IgD-negative memory B cell (primary cell): ENCODE measurements around the gene ZNF569. TPM values are rescaled to one million over a fixed set of nuclear protein-coding genes. Genes with fewer than 3 reads are reported as not detected.
"Not testable (repeated sequence)": the region's sequence is repeated elsewhere in the genome, so short reads cannot be mapped to it uniquely, and the experiment has no call there.

Source experiments
- H3K27ac Mint-ChIP-seq, 3 donors: one replicate each; pipeline ENCODE4 v1.8.0; 2020 to 2022; ENCODE audit warnings: mild to moderate bottlenecking in 3 of 3, mixed read lengths in 3 of 3, moderate library complexity in 1 of 3
- H3K27me3 Mint-ChIP-seq: one replicate; pipeline ENCODE4 v1.8.0; 2021; ENCODE audit warnings: mixed read lengths
- H3K36me3 Mint-ChIP-seq: one replicate; pipeline ENCODE4 v1.8.0; 2020; ENCODE audit warnings: mild to moderate bottlenecking, mixed read lengths
- H3K4me1 Mint-ChIP-seq, 3 donors: one replicate each; pipeline ENCODE4 v1.8.0; 2020 to 2022; ENCODE audit warnings: mixed read lengths in 3 of 3, mild to moderate bottlenecking in 1 of 3
- H3K4me3 Mint-ChIP-seq, 4 donors: one replicate each; pipeline ENCODE4 v1.8.0; 2020 to 2022; ENCODE audit warnings: mild to moderate bottlenecking in 4 of 4, mixed read lengths in 4 of 4, moderate library complexity in 3 of 4
- H3K9me3 Mint-ChIP-seq, 3 donors: one replicate each; pipeline ENCODE4 v1.8.0; 2020 to 2021; ENCODE audit warnings: mixed read lengths in 3 of 3, mild to moderate bottlenecking in 1 of 3
- polyA plus RNA-seq: library from polyadenylated mRNA; unstranded; fragments of 300-500 nt; fragmentation: Illumina TruSeq; gene quantifications from one replicate; pipeline ENCODE4 v1.2.3, GENCODE V29; 2021

ZNF569 gene
- polyA plus RNA-seq, 1 donor from 2014 or later = 4.5 TPM

GRCh38 chr19:37466277-37466797 is 907 bp downstream of the ZNF569 start:
- H3K36me3 Mint-ChIP-seq = peaks cover 13% of the 10 kb centered on the region

GRCh38 chr19:37452500-37453245 is 14.6 kb downstream of the ZNF569 start:
- H3K27me3 Mint-ChIP-seq = no peaks in the 10 kb centered on the region
- H3K4me3 Mint-ChIP-seq = no peak overlapping the region
- H3K36me3 Mint-ChIP-seq = peaks cover 23% of the 10 kb centered on the region
- H3K9me3 Mint-ChIP-seq = peaks cover 9 to 61% (median 55%) of the 10 kb centered on the region in 3 donors
- H3K4me1 Mint-ChIP-seq = peaks cover 0 to 3% (median 0%) of the 10 kb centered on the region in 3 donors
- H3K27ac Mint-ChIP-seq = no peak overlapping the region

More at GRCh38 chr19:37466277-37466797, 907 bp downstream of the ZNF569 start:
- peak overlapping the region; percentile 94 to 97 (median 96) for H3K4me3 Mint-ChIP-seq
- no peaks in the 10 kb centered on the region for H3K27me3 Mint-ChIP-seq
- H3K4me1 Mint-ChIP-seq = peaks cover 23 to 31% (median 23%) of the 10 kb centered on the region in 3 donors
- H3K9me3 Mint-ChIP-seq = peaks cover 3 to 11% (median 10%) of the 10 kb centered on the region in 3 donors
- peak overlapping the region; percentile 87 to 99 (median 93) for H3K27ac Mint-ChIP-seq

GRCh38 chr19:37413313-37414084 is 53.7 kb downstream of the ZNF569 start:
- Mint-ChIP-seq H3K9me3 (peaks cover 14 to 42% (median 30%) of the 10 kb centered on the region in 3 donors), H3K27ac (no peak overlapping the region), H3K36me3 (peaks cover 12% of the 10 kb centered on the region), H3K4me1 (no peaks in the 10 kb centered on the region), H3K4me3 (no peak overlapping the region), H3K27me3 (no peaks in the 10 kb centered on the region)

GRCh38 chr19:37412700-37413099 is 54.5 kb downstream of the ZNF569 start:
- H3K4me3 Mint-ChIP-seq = no peak overlapping the region
- H3K27ac Mint-ChIP-seq = no peak overlapping the region
- peaks cover 7% of the 10 kb centered on the region for H3K36me3 Mint-ChIP-seq
- peaks cover 9 to 41% (median 30%) of the 10 kb centered on the region in 3 donors for H3K9me3 Mint-ChIP-seq
- H3K4me1 Mint-ChIP-seq = no peaks in the 10 kb centered on the region
- no peaks in the 10 kb centered on the region for H3K27me3 Mint-ChIP-seq

- H3K27ac Mint-ChIP-seq, H3K27me3 Mint-ChIP-seq, H3K4me3 Mint-ChIP-seq, H3K4me1 Mint-ChIP-seq, H3K36me3 Mint-ChIP-seq: not testable (repeated sequence)
- peaks cover 14 to 32% (median 25%) of the 10 kb centered on the region in 3 donors for H3K9me3 Mint-ChIP-seq
Measured at GRCh38 chr19:37406140-37406846, 61.0 kb downstream of the ZNF569 start.

- peaks cover 6% of the 10 kb centered on the region for H3K36me3 Mint-ChIP-seq
- no peak overlapping the region for H3K4me3 Mint-ChIP-seq
- no peaks in the 10 kb centered on the region for H3K27me3 Mint-ChIP-seq
- no peak overlapping the region for H3K27ac Mint-ChIP-seq
- peaks cover 19 to 40% (median 25%) of the 10 kb centered on the region in 3 donors for H3K9me3 Mint-ChIP-seq
- H3K4me1 Mint-ChIP-seq = no peaks in the 10 kb centered on the region
Measured at GRCh38 chr19:37403403-37403802, 63.8 kb downstream of the ZNF569 start.

- H3K27me3 Mint-ChIP-seq = no peaks in the 10 kb centered on the region
- H3K36me3 Mint-ChIP-seq = peaks cover 6% of the 10 kb centered on the region
- H3K4me3 Mint-ChIP-seq = no peak overlapping the region
- H3K4me1 Mint-ChIP-seq = no peaks in the 10 kb centered on the region
- H3K27ac Mint-ChIP-seq = no peak overlapping the region
- peaks cover 19 to 39% (median 27%) of the 10 kb centered on the region in 3 donors for H3K9me3 Mint-ChIP-seq
Measured at GRCh38 chr19:37401078-37401477, 66.2 kb downstream of the ZNF569 start.

DNA sequence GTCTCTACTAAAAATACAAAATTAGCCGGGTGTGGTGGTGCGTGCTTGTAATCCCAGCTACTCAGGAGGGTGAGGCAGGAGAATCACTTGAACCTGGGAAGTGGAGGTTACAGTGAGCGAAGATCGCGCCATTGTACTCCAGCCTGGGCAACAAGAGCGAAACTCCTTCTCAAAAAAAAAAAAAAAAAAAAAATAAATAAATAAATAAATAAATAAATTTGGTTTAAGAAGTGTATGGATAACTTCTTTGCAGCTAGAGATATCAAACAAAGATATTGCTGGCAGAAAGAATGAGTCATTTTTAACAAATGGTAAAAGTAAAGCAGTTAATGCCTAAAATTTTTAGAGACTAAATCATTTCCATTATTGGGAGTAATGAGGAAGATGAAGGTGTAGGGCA is 75.8 kb downstream of the ZNF569 start:
- H3K9me3 Mint-ChIP-seq = peaks cover 14 to 54% (median 38%) of the 10 kb centered on the region in 3 donors
- H3K27me3 Mint-ChIP-seq, H3K27ac Mint-ChIP-seq, H3K4me3 Mint-ChIP-seq, H3K4me1 Mint-ChIP-seq: not testable (repeated sequence)
- peaks cover 23% of the 10 kb centered on the region for H3K36me3 Mint-ChIP-seq

GRCh38 chr19:37389234-37389633 is 78.0 kb downstream of the ZNF569 start:
- no peak overlapping the region for H3K27ac Mint-ChIP-seq
- H3K27me3 Mint-ChIP-seq = no peaks in the 10 kb centered on the region
- peaks cover 36% of the 10 kb centered on the region for H3K36me3 Mint-ChIP-seq
- no peaks in the 10 kb centered on the region for H3K4me1 Mint-ChIP-seq
- H3K9me3 Mint-ChIP-seq = peaks cover 16 to 58% (median 46%) of the 10 kb centered on the region in 3 donors
- peak overlapping the region in 2 of 4 donors; percentile 6 to 8 for H3K4me3 Mint-ChIP-seq

- H3K4me1 Mint-ChIP-seq = peaks cover 11 to 17% (median 14%) of the 10 kb centered on the region in 3 donors
- peak within 1 kb of the TSS; percentile 91 to 100 (median 99) for H3K4me3 Mint-ChIP-seq
- peak within 1 kb of the TSS; percentile 86 to 100 (median 89) for H3K27ac Mint-ChIP-seq
- no peaks in the 10 kb centered on the region for H3K27me3 Mint-ChIP-seq
- peaks cover 0 to 13% (median 4%) of the 10 kb centered on the region in 3 donors for H3K9me3 Mint-ChIP-seq
- H3K36me3 Mint-ChIP-seq = peaks cover 3% of the 10 kb centered on the region
Measured at GRCh38 chr19:37370880-37371661, 96.2 kb downstream of the ZNF569 start, which contains the start of gene ZNF527. ZNF527 (plus strand) TSS chr19:37371099; CDS start chr19:37374199, 3,100 bp downstream.

- peaks cover 0 to 17% (median 8%) of the 10 kb centered on the region in 3 donors for H3K9me3 Mint-ChIP-seq
- peak overlapping the region; percentile 91 to 100 (median 99) for H3K4me3 Mint-ChIP-seq
- H3K4me1 Mint-ChIP-seq = peaks cover 11 to 17% (median 14%) of the 10 kb centered on the region in 3 donors
- H3K27me3 Mint-ChIP-seq, H3K36me3 Mint-ChIP-seq: not testable (repeated sequence)
- peak overlapping the region; percentile 86 to 100 (median 89) for H3K27ac Mint-ChIP-seq
Measured at GRCh38 chr19:37370386-37370879, 96.8 kb downstream of the ZNF569 start.

GRCh38 chr19:37362733-37363132 is 104.5 kb downstream of the ZNF569 start:
- H3K9me3 Mint-ChIP-seq = peaks cover 7 to 32% (median 30%) of the 10 kb centered on the region in 3 donors
- H3K4me1 Mint-ChIP-seq = no peaks in the 10 kb centered on the region
- H3K27me3 Mint-ChIP-seq = no peaks in the 10 kb centered on the region
- peak overlapping the region in 1 of 4 donors; percentile 58 for H3K4me3 Mint-ChIP-seq
- H3K36me3 Mint-ChIP-seq = peaks cover 35% of the 10 kb centered on the region
- H3K27ac Mint-ChIP-seq = no peak overlapping the region

DNA sequence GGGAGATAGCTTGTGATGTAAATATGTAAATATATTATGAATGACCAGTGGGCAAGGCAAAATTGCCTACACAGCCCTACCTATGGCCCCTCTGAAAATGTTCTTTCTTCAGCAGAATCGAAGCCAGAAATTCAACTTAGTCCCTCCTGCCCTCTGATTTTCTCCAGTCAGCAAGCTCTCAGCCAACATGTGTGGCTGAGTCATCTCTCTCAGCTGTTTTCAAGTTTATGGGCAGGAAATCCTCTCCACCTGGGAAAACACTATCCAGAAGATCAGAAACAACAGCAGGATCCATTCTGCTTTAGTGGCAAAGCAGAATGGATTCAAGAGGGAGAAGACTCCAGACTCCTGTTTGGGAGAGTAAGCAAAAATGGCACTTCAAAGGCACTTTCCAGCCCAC is 105.2 kb downstream of the ZNF569 start:
- H3K4me1 Mint-ChIP-seq = no peaks in the 10 kb centered on the region
- no peak overlapping the region for H3K27ac Mint-ChIP-seq
- peaks cover 41% of the 10 kb centered on the region for H3K36me3 Mint-ChIP-seq
- peaks cover 8 to 40% (median 36%) of the 10 kb centered on the region in 3 donors for H3K9me3 Mint-ChIP-seq
- H3K27me3 Mint-ChIP-seq = no peaks in the 10 kb centered on the region
- H3K4me3 Mint-ChIP-seq = peak overlapping the region in 1 of 4 donors; percentile 22
